ENCODE results near the gene SMG9.
A peak's percentile ranks its signal among the peaks of the same experiment; 100 is the strongest.

The SMG9 gene

GRCh38 chr19:43724896-43725295 is 29.9 kb downstream of the SMG9 start:
- no peak overlapping the region for H3K4me3 Mint-ChIP-seq
- H3K36me3 Mint-ChIP-seq (ENCODE audit: insufficient read depth) = peaks cover 1% of the 10 kb centered on the region
- ATAC-seq (replicated peaks; ENCODE audit: extremely low read depth, poor library complexity, severe bottlenecking) (no peak), DNase-seq (ENCODE audit: low spot score in 2 of 2) (no peak)
- no peaks in the 10 kb centered on the region for H3K4me1 Mint-ChIP-seq
- H3K27me3 Mint-ChIP-seq = no peaks in the 10 kb centered on the region
- H3K27ac Mint-ChIP-seq (ENCODE audit: low read depth) = no peak overlapping the region
- H3K9me3 Mint-ChIP-seq = no peaks in the 10 kb centered on the region

DNA sequence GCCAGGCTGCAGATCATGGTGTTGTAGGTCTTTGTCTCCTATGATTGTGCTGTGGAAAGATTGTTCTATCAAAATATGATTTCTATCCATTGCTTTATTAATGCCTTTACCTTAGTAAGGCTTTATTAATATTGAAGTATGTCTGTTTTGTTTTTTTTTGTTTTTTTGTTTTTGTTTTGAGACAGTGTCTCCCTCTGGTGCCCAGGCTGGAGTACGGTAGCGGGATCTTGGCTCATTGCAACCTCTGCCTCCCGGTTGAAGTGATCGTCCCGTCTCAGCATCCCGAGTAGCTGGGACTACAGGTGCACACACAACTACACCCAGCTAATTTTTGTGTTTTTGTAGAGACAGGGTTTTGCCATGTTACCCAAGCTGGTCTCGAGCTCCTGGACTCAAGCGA is 31.2 kb downstream of the SMG9 start:
- Mint-ChIP-seq H3K4me1 (no peaks in the 10 kb centered on the region), H3K27me3 (no peaks in the 10 kb centered on the region), H3K4me3 (no peak overlapping the region), H3K36me3 (ENCODE audit: insufficient read depth) (peaks cover 1% of the 10 kb centered on the region), H3K9me3 (no peaks in the 10 kb centered on the region), H3K27ac (ENCODE audit: low read depth) (no peak overlapping the region)
- ATAC-seq (replicated peaks; ENCODE audit: extremely low read depth, poor library complexity, severe bottlenecking) (no peak), DNase-seq (ENCODE audit: low spot score in 2 of 2) (no peak)

DNA sequence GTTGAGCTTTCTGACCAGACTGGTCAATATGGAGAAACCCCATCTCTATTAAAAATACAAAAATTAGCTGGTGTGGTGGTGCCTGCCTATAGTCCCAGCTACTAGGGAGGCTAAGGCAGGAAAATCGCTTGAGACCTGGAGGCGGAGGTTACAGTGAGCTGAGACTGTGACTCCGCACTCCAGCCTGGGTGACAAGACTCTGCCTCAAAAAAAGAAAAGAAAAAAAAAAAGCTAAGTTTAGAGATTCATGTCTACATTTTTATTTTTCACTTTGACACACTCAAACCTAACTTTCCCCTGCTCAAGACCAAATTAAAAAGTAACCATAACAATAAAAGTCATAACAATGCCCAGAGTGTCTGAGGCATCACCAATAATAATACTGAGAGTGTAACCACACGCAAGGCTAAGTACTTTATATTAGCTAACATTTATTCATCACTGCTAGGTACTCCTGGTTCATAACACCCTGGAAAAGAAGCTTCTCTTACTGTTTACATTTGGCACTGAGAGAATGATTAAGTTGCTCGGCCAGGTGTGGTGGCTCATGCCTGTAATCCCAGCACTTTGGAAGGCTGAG is 33.2 kb downstream of the SMG9 start:
- ATAC-seq (replicated peaks; ENCODE audit: extremely low read depth, poor library complexity, severe bottlenecking) (no peak), DNase-seq (ENCODE audit: low spot score in 2 of 2) (no peak)
- Mint-ChIP-seq H3K36me3 (ENCODE audit: insufficient read depth) (peaks cover 3% of the 10 kb centered on the region), H3K27ac (ENCODE audit: low read depth) (no peak overlapping the region), H3K27me3 (peaks cover 3% of the 10 kb centered on the region), H3K4me1 (no peaks in the 10 kb centered on the region), H3K4me3 (no peak overlapping the region), H3K9me3 (no peaks in the 10 kb centered on the region)

GRCh38 chr19:43720936-43721335 is 33.8 kb downstream of the SMG9 start:
- ATAC-seq (replicated peaks; ENCODE audit: extremely low read depth, poor library complexity, severe bottlenecking) (no peak), DNase-seq (ENCODE audit: low spot score in 2 of 2) (no peak)
- Mint-ChIP-seq H3K9me3 (no peaks in the 10 kb centered on the region), H3K4me3 (no peak overlapping the region), H3K36me3 (ENCODE audit: insufficient read depth) (peaks cover 3% of the 10 kb centered on the region), H3K27me3 (peaks cover 9% of the 10 kb centered on the region), H3K27ac (ENCODE audit: low read depth) (no peak overlapping the region), H3K4me1 (no peaks in the 10 kb centered on the region)

DNA sequence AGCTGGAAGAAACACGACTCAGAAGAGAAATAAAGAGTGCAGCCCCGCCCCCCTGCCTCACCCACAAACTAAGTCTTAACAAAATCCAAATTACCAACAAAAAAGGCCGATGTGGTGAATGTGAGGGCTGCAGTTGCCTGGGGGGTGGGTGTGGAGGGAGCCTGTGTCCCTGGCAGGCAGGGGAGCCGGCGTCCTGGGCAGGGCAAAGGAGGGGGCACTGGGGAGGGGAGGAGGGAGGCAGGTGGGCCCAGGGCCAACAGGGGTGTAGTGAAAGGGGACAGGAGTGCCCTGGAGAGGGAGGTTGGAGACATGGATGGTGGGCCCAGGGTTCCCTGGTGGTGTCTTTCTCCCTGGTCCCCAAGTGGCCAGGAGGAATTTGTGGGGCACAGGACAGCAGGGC is 34.8 kb downstream of the SMG9 start:
- H3K4me1 Mint-ChIP-seq = no peaks in the 10 kb centered on the region
- DNase-seq (ENCODE audit: low spot score in 2 of 2) (no peak), ATAC-seq (replicated peaks; ENCODE audit: extremely low read depth, poor library complexity, severe bottlenecking) (no peak)
- H3K9me3 Mint-ChIP-seq = no peaks in the 10 kb centered on the region
- no peak overlapping the region for H3K4me3 Mint-ChIP-seq
- H3K27ac Mint-ChIP-seq (ENCODE audit: low read depth) = no peak overlapping the region
- H3K27me3 Mint-ChIP-seq = peaks cover 16% of the 10 kb centered on the region
- H3K36me3 Mint-ChIP-seq (ENCODE audit: insufficient read depth) = peaks cover 3% of the 10 kb centered on the region

GRCh38 chr19:43719378-43719868 is 35.3 kb downstream of the SMG9 start:
- ATAC-seq (replicated peaks; ENCODE audit: extremely low read depth, poor library complexity, severe bottlenecking) (no peak), DNase-seq (ENCODE audit: low spot score in 2 of 2) (no peak)
- no peak overlapping the region for H3K27ac Mint-ChIP-seq (ENCODE audit: low read depth)
- no peaks in the 10 kb centered on the region for H3K4me1 Mint-ChIP-seq
- H3K36me3 Mint-ChIP-seq (ENCODE audit: insufficient read depth) = peaks cover 3% of the 10 kb centered on the region
- H3K27me3 Mint-ChIP-seq = peaks cover 21% of the 10 kb centered on the region
- no peak overlapping the region for H3K4me3 Mint-ChIP-seq
- H3K9me3 Mint-ChIP-seq = no peaks in the 10 kb centered on the region

- H3K27ac Mint-ChIP-seq (ENCODE audit: low read depth) = no peak overlapping the region
- no peaks in the 10 kb centered on the region for H3K4me1 Mint-ChIP-seq
- peaks cover 3% of the 10 kb centered on the region for H3K36me3 Mint-ChIP-seq (ENCODE audit: insufficient read depth)
- DNase-seq (ENCODE audit: low spot score in 2 of 2) (no peak), ATAC-seq (replicated peaks; ENCODE audit: extremely low read depth, poor library complexity, severe bottlenecking) (no peak)
- H3K4me3 Mint-ChIP-seq = no peak overlapping the region
- peaks cover 26% of the 10 kb centered on the region for H3K27me3 Mint-ChIP-seq
- H3K9me3 Mint-ChIP-seq = no peaks in the 10 kb centered on the region
Observed at GRCh38 chr19:43718627-43719377, 36.0 kb downstream of the SMG9 start.

DNA sequence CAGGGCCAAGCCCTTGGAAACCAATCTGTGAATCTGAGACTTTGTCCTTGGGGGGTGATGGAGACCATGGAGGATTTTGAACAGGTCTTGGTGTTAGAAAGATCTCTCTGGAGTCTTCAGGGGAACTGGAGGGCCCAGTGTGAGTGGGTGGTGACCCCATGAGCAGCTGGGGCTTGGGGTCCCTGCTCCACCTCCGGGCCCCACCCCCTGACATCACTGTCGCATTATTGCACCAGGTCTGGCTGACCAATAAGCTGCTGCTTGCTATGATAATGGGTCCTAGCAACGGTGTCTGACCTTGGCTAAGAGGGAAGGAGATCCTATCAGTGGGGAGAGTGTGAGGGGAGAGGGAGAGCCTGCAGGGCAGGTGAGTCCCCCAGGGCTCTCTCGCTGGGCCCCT is 39.0 kb downstream of the SMG9 start, which contains the start of gene IRGC:
TSS of gene IRGC (plus strand) at position 301 of the 400 bp plus-strand sequence. CDS start 2,483 bp downstream, outside the sequence.
- peaks cover 55% of the 10 kb centered on the region for H3K27me3 Mint-ChIP-seq

DNA sequence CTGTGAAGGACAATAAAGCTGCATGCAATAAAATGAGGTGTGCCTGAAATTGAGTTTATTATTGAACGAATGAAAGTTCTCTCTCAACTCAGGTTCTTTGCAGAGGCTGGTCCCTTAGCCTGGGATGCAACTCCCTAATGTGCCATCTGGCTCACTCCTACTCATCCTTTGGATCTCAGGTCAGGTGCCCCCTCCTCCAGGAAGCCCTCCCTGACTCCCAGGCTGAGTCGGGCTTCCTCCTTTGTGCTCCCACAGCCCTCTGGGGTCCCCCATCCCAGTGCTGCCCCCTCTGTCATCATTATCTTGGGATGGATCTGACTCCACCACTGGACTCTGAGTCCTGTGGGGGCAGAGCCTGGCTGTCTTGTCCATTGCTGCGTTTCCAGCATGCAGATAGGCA is 41.6 kb downstream of the SMG9 start:
- H3K27me3 Mint-ChIP-seq = peaks cover 55% of the 10 kb centered on the region
- DNase-seq (ENCODE audit: low spot score in 2 of 2) (no peak), ATAC-seq (replicated peaks; ENCODE audit: extremely low read depth, poor library complexity, severe bottlenecking) (no peak)
- no peak overlapping the region for H3K4me3 Mint-ChIP-seq
- no peak overlapping the region for H3K27ac Mint-ChIP-seq (ENCODE audit: low read depth)
- no peaks in the 10 kb centered on the region for H3K9me3 Mint-ChIP-seq
- peaks cover 5% of the 10 kb centered on the region for H3K36me3 Mint-ChIP-seq (ENCODE audit: insufficient read depth)
- no peaks in the 10 kb centered on the region for H3K4me1 Mint-ChIP-seq

More for the DNA sequence above, 39.0 kb downstream of the SMG9 start, which contains the start of gene IRGC:
- no peak for ATAC-seq (replicated peaks; ENCODE audit: extremely low read depth, poor library complexity, severe bottlenecking)
- H3K4me3 Mint-ChIP-seq = no peak within 1 kb of the TSS
- H3K27ac Mint-ChIP-seq (ENCODE audit: low read depth) = peak within 1 kb of the TSS; percentile 36
- H3K36me3 Mint-ChIP-seq (ENCODE audit: insufficient read depth) = peaks cover 5% of the 10 kb centered on the region
- H3K4me1 Mint-ChIP-seq = no peaks in the 10 kb centered on the region
- DNase-seq (ENCODE audit: low spot score in 2 of 2) = no peak
- no peaks in the 10 kb centered on the region for H3K9me3 Mint-ChIP-seq

DNA sequence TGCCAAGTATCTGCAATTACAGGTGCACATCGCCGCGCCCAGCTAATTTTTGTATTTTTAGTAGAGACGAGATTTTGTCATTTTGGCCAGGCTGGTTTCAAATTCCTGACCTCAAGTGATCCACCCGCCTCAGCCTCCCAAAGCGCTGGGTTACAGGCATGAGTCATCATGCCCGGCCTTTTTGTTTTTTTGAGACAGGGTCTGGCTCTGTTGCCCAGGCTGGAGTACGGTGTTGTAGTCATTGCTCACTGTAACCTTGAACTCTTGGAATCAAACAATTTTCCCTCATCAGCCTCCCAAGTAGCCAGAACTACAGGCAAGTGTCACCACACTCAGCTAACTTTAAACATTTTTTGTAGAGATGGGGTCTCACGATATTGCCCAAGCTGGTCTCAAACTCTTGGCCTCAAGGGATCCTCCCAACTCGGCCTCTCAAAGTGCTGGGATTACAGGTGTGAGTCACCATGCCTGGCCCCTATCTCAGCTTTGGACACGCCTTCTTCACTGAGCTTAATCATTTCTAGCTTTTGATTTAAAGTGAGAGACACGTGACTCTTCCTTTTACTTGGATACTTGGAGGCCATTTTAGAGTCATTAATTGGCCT is 42.9 kb downstream of the SMG9 start:
- H3K4me3 Mint-ChIP-seq = no peak overlapping the region
- H3K27me3 Mint-ChIP-seq = peaks cover 55% of the 10 kb centered on the region
- ATAC-seq (replicated peaks; ENCODE audit: extremely low read depth, poor library complexity, severe bottlenecking) (no peak), DNase-seq (ENCODE audit: low spot score in 2 of 2) (no peak)
- no peak overlapping the region for H3K27ac Mint-ChIP-seq (ENCODE audit: low read depth)
- H3K9me3 Mint-ChIP-seq = no peaks in the 10 kb centered on the region
- H3K4me1 Mint-ChIP-seq = no peaks in the 10 kb centered on the region
- peaks cover 5% of the 10 kb centered on the region for H3K36me3 Mint-ChIP-seq (ENCODE audit: insufficient read depth)

DNA sequence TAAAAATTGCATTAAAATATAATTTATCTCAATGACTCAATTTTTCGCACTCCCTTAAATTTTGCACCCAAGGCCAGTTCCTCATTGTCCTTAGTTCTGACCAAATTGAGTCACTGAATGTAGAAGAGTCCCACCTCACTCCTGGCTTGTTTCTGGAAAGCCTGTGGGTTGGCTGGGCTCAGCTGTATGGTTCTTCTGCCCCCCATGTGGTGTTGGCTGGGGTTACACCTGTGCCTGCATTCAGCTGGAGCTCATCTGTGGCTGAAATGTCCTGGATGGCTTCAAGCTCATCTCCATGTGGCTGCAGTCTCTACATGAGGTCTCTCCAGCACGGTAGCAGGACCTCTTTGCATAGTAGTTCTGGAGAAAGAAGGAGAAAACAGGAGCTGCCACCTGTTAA is 46.0 kb downstream of the SMG9 start:
- no peak for DNase-seq (ENCODE audit: low spot score in 2 of 2)
- no peaks in the 10 kb centered on the region for H3K4me1 Mint-ChIP-seq
- H3K4me3 Mint-ChIP-seq = no peak overlapping the region
- ATAC-seq (replicated peaks; ENCODE audit: extremely low read depth, poor library complexity, severe bottlenecking) = no peak
- H3K9me3 Mint-ChIP-seq = no peaks in the 10 kb centered on the region
- peaks cover 6% of the 10 kb centered on the region for H3K36me3 Mint-ChIP-seq (ENCODE audit: insufficient read depth)
- H3K27ac Mint-ChIP-seq (ENCODE audit: low read depth) = no peak overlapping the region
- H3K27me3 Mint-ChIP-seq = peaks cover 29% of the 10 kb centered on the region

DNA sequence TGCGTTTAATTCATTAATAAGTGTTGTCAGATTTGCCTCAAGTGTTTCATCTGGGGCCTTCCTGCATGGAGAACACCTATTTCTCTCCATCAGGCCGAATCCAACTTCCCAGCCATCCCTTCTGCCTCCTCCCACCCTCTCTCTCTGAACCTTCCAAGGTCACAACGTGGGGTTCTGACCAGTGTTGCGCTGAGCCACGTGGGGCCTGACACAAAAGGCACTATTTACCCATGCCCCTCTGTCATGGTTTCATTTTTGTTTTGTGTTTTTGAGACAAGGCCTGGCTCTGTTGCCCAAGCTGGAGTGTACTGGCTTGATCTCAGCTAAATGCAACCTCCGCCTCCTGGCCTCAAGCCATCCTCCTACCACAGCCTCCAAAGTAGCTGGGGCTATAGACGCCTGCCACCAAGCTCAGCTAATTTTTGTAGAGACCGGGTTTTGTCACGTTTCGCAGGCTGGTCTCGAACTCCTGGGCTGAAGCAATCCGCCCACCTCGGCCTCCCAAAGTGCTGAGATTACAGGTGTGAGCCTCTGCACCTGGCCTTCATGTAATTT is 47.5 kb downstream of the SMG9 start:
- no peak overlapping the region for H3K4me3 Mint-ChIP-seq
- no peak for DNase-seq (ENCODE audit: low spot score in 2 of 2)
- peaks cover 15% of the 10 kb centered on the region for H3K27me3 Mint-ChIP-seq
- H3K4me1 Mint-ChIP-seq = no peaks in the 10 kb centered on the region
- H3K27ac Mint-ChIP-seq (ENCODE audit: low read depth) = no peak overlapping the region
- H3K36me3 Mint-ChIP-seq (ENCODE audit: insufficient read depth) = peaks cover 8% of the 10 kb centered on the region
- no peaks in the 10 kb centered on the region for H3K9me3 Mint-ChIP-seq
- ATAC-seq (replicated peaks; ENCODE audit: extremely low read depth, poor library complexity, severe bottlenecking) = no peak
